Activated CD8-positive, alpha-beta memory T cell treated with anti-CD3 and anti-CD28 coated beads, Interleukin-2, amount 10 ng/mL, durations not matched to agents 7 days and 5 days (primary cell): ENCODE measurements around the gene STIM1. TPM values are rescaled to one million over a fixed set of nuclear protein-coding genes. Genes with fewer than 3 reads are reported as not detected.
"Not testable (repeated sequence)": the region's sequence is repeated elsewhere in the genome, so short reads cannot be mapped to it uniquely, and the experiment has no call there.

ENCODE experiments used
- ATAC-seq: fragments of 150-1000 bp; cut with Tn5 transposase; one replicate; pipeline ENCODE4 v1.10.0; 2021; ENCODE audit warnings: moderate library complexity
- CTCF ChIA-PET: fragments of 350-600 bp; sonication (Branson Sonifier 250); formaldehyde crosslinking; loops from one replicate; lab custom pipeline; 2021; ENCODE audit warnings: antibody characterized with exemption; lab: Charles Lee
- DNase-seq: peaks from one replicate; pipeline ENCODE4 v3.0.0-alpha.2; 2020
- H3K27ac Mint-ChIP-seq: one replicate; pipeline ENCODE4 v1.8.0; 2021; ENCODE audit warnings: mild to moderate bottlenecking, mixed read lengths
- H3K27me3 Mint-ChIP-seq: one replicate; pipeline ENCODE4 v1.8.0; 2021; ENCODE audit warnings: mixed read lengths
- H3K36me3 Mint-ChIP-seq: one replicate; pipeline ENCODE4 v1.8.0; 2021; ENCODE audit warnings: mild to moderate bottlenecking, mixed read lengths
- H3K4me1 Mint-ChIP-seq: one replicate; pipeline ENCODE4 v1.8.0; 2021; ENCODE audit warnings: mixed read lengths
- H3K4me3 Mint-ChIP-seq: one replicate; pipeline ENCODE4 v1.8.0; 2021; ENCODE audit warnings: mild to moderate bottlenecking, moderate library complexity, mixed read lengths
- H3K9me3 Mint-ChIP-seq: one replicate; pipeline ENCODE4 v1.8.0; 2022; ENCODE audit warnings: low read depth, mixed read lengths
- total RNA-seq, 2 experiments: library from RNA; stranded (reverse); gene quantifications; one replicate each; pipeline ENCODE4 v1.2.3, GENCODE V29; 2021

STIM1 gene
- total RNA-seq, 2 experiments from 2014 or later, result 83.5 to 104 TPM

DNA sequence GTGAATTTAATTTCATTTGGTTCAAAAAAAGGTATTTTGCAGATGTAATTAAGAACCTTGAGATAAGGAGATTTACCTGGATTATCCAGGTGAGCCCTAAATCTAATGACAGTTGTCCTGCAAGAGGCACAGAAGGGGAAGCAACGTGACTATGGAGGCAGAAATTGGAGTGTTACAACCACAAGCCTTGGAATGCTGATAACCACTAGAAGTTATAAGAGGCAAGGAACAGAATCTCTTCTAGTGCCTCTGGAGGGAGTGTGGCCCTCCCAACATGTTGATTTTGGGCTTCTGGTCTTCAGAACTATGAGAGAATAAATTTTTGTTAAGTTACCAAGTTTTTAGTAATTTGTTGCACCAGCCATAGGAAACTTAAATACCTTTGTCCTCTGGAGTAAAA, 271.9 kb downstream of the STIM1 start:
- Mint-ChIP-seq H3K4me1 (no peaks in the 10 kb centered on the region), H3K9me3 (no peaks in the 10 kb centered on the region), H3K36me3 (peaks cover 75% of the 10 kb centered on the region), H3K27me3 (no peaks in the 10 kb centered on the region), H3K27ac (no peak overlapping the region), H3K4me3 (no peak overlapping the region)
- no peak for DNase-seq
- ATAC-seq, result no peak
- CTCF ChIA-PET, result no interaction called here

DNA sequence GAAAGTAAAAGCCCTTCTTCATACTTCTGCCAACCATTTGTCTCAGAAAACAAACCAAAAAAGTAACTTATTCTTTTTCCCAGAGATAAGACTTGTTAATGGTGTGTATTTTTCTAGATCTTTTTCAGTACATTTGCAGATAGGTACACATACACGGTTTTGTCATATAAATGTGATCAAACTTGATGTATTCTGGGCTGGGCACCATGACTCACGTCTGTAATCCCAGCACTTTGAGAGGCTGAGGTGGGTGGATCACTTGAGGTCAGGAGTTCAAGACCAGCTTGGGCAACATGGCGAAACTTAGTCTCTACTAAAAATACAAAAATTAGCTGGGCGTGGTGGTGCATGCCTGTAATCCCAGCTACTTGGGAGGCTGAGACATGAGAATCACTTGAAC, 274.8 kb downstream of the STIM1 start:
- H3K4me3 Mint-ChIP-seq, DNase-seq, ATAC-seq, CTCF ChIA-PET, H3K9me3 Mint-ChIP-seq, H3K27ac Mint-ChIP-seq, H3K27me3 Mint-ChIP-seq, H3K4me1 Mint-ChIP-seq: not testable (repeated sequence)
- H3K36me3 Mint-ChIP-seq, result peaks cover 76% of the 10 kb centered on the region

DNA sequence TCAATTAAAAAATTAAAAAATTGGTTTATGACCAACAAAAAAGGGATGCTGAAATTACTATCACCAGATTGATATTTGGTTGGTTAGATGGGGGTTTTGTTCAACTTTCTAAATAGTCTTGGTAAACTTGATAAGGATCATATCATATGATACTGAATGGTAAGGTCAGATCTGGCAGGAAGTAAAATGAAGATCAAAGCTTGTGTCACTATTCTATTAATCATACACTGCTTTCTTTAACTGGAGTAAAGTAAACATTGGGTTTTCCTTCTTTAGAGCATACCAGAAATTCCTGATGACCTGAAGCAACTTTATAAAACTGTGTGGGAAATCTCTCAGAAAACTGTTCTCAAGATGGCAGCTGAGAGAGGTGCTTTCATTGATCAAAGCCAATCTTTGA, 279.3 kb downstream of the STIM1 start:
- Mint-ChIP-seq H3K36me3 (peaks cover 68% of the 10 kb centered on the region), H3K4me1 (no peaks in the 10 kb centered on the region), H3K27ac (no peak overlapping the region), H3K4me3 (no peak overlapping the region), H3K9me3 (peaks cover 3% of the 10 kb centered on the region), H3K27me3 (no peaks in the 10 kb centered on the region)
- ATAC-seq (no peak), DNase-seq (no peak)
- CTCF ChIA-PET, result interaction anchor here (1.3 to 1.9 kb wide), 2 partner anchors 9 to 473 kb away, joined by 3 to 7 read pairs; no protein-coding TSS in a partner anchor

DNA sequence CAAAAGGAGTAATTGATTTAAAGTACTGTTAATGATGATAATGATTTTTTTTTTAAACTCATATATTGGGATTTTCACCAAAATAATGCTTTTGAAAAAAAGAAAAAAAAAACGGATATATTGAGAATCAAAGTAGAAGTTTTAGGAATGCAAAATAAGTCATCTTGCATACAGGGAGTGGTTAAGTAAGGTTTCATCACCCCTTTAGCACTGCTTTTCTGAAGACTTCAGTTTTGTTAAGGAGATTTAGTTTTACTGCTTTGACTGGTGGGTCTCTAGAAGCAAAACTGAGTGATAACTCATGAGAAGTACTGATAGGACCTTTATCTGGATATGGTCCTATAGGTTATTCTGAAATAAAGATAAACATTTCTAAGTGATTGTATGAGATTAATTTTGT, 283.0 kb downstream of the STIM1 start:
- Mint-ChIP-seq H3K4me1 (no peaks in the 10 kb centered on the region), H3K27me3 (no peaks in the 10 kb centered on the region), H3K36me3 (peaks cover 82% of the 10 kb centered on the region), H3K4me3 (no peak overlapping the region), H3K27ac (no peak overlapping the region), H3K9me3 (peaks cover 8% of the 10 kb centered on the region)
- no peak for ATAC-seq
- CTCF ChIA-PET, result no interaction called here
- no peak for DNase-seq

DNA sequence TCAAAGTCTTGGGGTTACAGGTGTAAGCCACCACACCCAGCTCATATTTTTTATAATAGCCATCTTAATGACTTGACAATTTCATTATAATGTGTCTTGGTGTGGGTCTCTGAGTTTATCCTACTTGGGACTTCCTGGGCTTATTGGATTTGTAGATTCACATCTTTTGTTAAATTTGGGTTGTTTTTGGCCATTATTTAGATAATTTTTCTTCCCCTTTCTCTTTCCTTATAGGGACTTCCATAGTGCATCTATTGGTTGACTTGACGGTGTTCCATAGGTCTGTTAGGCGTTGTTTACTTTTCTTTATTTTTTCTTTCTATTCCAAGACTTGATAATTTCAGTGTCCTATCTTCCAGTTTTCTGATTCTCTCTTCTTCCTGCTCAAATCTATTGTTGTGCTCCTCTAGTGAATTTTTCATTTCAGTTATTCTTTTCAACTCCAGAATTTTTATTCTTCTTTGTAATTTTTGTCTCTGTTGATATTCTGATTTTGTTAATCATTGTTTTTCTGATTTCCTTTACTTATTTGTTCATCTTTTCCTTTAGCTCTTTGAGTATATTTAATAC, 284.7 kb downstream of the STIM1 start:
- no peaks in the 10 kb centered on the region for H3K4me1 Mint-ChIP-seq
- no peaks in the 10 kb centered on the region for H3K27me3 Mint-ChIP-seq
- DNase-seq (no peak), ATAC-seq (no peak)
- CTCF ChIA-PET, result no interaction called here
- H3K4me3 Mint-ChIP-seq, result no peak overlapping the region
- peaks cover 8% of the 10 kb centered on the region for H3K9me3 Mint-ChIP-seq
- peaks cover 70% of the 10 kb centered on the region for H3K36me3 Mint-ChIP-seq
- no peak overlapping the region for H3K27ac Mint-ChIP-seq

Other genes starting within 250 kb of the STIM1 start
- gene ART5, start 213.7 kb upstream of the STIM1 start, total RNA-seq, result not detected
- gene ART1, start 210.5 kb upstream of the STIM1 start, total RNA-seq, result not detected
- 1 to 10 TPM; 2.4 to 2.7 TPM for gene CHRNA10, start 184.3 kb upstream of the STIM1 start, total RNA-seq
- gene NUP98, start 58.1 kb upstream of the STIM1 start, total RNA-seq, result 100 to 1,000 TPM; 106 to 108 TPM
- 10 to 100 TPM; 22.7 to 23.5 TPM for gene PGAP2, start 47.1 kb upstream of the STIM1 start, total RNA-seq
- 100 to 1,000 TPM; 154 to 163 TPM for gene RHOG, start 14.7 kb upstream of the STIM1 start, total RNA-seq
- gene RRM1, start 239.1 kb downstream of the STIM1 start, total RNA-seq, result 100 to 1,000 TPM; 166 to 169 TPM